ENCODE results near the gene NACC2.

- TF ChIP-seq CTCF (IDR thresholded peaks at IDR 0.05) (no peak), EZH2 (IDR thresholded peaks at IDR 0.05; ENCODE audit: borderline replicate concordance, insufficient read depth, low read depth, low read length, poor library complexity, severe bottlenecking) (no peak)
Measured at GRCh38 chr9:135986605-135987004, 108.5 kb downstream of the NACC2 start.
